KMS-11 (cell line): ENCODE measurements around the gene LHX6.

Experiments used
- H2AFZ ChIP-seq: fragments of 200-600 bp; sonication (generic); 2 replicates; pipeline ENCODE4 v1.6.1; 2016; ENCODE audit warnings: antibody characterized with exemption, mixed run types, low read depth
- H3K27ac ChIP-seq: fragments of 200-600 bp; sonication (generic); 2 replicates; pipeline ENCODE4 v1.6.1; 2016; ENCODE audit warnings: mild to moderate bottlenecking, mixed run types
- H3K27me3 ChIP-seq: fragments of 200-600 bp; sonication (generic); 2 replicates; pipeline ENCODE4 v1.6.1; 2017; ENCODE audit warnings: mild to moderate bottlenecking, low read depth, mixed run types, moderate library complexity; ENCODE audit not compliant: insufficient read depth
- H3K36me3 ChIP-seq: fragments of 200-600 bp; sonication (generic); 2 replicates; pipeline ENCODE4 v1.6.1; 2017; ENCODE audit warnings: mild to moderate bottlenecking, mixed run types; ENCODE audit not compliant: insufficient read depth
- H3K4me1 ChIP-seq: fragments of 200-600 bp; sonication (generic); 2 replicates; pipeline ENCODE4 v1.6.1; 2016; ENCODE audit warnings: mild to moderate bottlenecking, low read depth, mixed run types; ENCODE audit not compliant: poor library complexity, severe bottlenecking
- H3K4me2 ChIP-seq: fragments of 200-600 bp; sonication (generic); 2 replicates; pipeline ENCODE4 v1.7.0; 2016; ENCODE audit warnings: mild to moderate bottlenecking, mixed run types
- H3K4me3 ChIP-seq: fragments of 200-600 bp; sonication (generic); IDR thresholded peaks from 2 replicates; pipeline ENCODE4 v1.6.1; 2017; ENCODE audit warnings: low read depth, low read length, mixed read lengths; ENCODE audit not compliant: insufficient read depth
- H3K79me2 ChIP-seq: fragments of 200-600 bp; sonication (generic); 2 replicates; pipeline ENCODE4 v1.6.1; 2016; ENCODE audit warnings: low read depth, mixed run types; ENCODE audit not compliant: insufficient read depth
- H3K9ac ChIP-seq: fragments of 200-600 bp; sonication (generic); 2 replicates; pipeline ENCODE4 v1.6.1; 2016; ENCODE audit warnings: mild to moderate bottlenecking, mixed run types
- H4K20me1 ChIP-seq: fragments of 200-600 bp; sonication (generic); 2 replicates; pipeline ENCODE4 v1.6.1; 2016; ENCODE audit warnings: mild to moderate bottlenecking, mixed run types; ENCODE audit not compliant: insufficient read depth
- TF ChIP-seq, protein P1 (sequence below): fragments of 200-600 bp; sonication (generic); conservative IDR thresholded peaks from 2 replicates; pipeline ENCODE4 v1.6.1; 2017; ENCODE audit warnings: low read depth, mild to moderate bottlenecking, antibody characterized with exemption, low read length, moderate library complexity, mixed read lengths

The LHX6 gene

DNA sequence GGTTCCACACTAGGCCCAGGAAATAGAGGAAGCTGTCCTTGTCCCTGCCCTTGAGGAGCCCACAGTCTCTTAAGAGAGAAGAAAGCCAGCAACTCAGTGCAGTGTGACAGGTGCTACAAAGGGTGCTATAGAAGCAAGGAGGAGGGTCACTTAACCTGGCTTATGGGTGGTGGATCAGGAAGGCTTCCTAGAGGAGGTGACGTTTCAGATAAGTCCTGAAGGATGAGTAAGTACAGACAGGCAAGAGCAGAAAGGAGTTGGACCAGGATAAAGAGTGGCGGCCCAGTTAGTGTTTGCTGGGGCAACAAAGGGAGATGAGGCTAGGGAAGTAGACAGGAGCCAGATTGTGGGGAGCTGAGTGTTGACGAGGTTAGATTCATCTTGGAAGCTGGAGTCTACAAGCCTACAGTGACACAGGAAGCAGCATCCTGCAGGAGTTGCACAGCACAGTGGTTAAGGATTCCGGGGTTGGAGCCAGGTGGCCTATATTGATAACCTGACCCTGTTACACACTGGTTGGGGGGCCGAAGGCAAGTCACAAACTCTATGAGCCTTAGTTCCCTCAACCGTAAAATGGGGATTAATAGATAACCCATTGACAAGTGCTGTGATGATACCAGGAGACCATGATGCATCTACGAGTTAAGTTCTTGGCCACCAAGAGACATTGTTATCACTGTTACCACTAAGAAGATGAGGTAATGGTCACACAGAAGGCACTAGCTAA is 5.4 kb upstream of the LHX6 start:
- H3K4me1 ChIP-seq = no peaks in the 10 kb centered on the region
- no peaks in the 10 kb centered on the region for H4K20me1 ChIP-seq
- H3K79me2 ChIP-seq = no peaks in the 10 kb centered on the region
- H3K27ac ChIP-seq = no peak overlapping the region
- H3K4me3 ChIP-seq = no peak overlapping the region
- no peak overlapping the region for H3K4me2 ChIP-seq
- H2AFZ ChIP-seq = no peak overlapping the region
- no peaks in the 10 kb centered on the region for H3K36me3 ChIP-seq
- H3K27me3 ChIP-seq = no peaks in the 10 kb centered on the region
- no peak overlapping the region for H3K9ac ChIP-seq
- TF ChIP-seq, protein P1, sequence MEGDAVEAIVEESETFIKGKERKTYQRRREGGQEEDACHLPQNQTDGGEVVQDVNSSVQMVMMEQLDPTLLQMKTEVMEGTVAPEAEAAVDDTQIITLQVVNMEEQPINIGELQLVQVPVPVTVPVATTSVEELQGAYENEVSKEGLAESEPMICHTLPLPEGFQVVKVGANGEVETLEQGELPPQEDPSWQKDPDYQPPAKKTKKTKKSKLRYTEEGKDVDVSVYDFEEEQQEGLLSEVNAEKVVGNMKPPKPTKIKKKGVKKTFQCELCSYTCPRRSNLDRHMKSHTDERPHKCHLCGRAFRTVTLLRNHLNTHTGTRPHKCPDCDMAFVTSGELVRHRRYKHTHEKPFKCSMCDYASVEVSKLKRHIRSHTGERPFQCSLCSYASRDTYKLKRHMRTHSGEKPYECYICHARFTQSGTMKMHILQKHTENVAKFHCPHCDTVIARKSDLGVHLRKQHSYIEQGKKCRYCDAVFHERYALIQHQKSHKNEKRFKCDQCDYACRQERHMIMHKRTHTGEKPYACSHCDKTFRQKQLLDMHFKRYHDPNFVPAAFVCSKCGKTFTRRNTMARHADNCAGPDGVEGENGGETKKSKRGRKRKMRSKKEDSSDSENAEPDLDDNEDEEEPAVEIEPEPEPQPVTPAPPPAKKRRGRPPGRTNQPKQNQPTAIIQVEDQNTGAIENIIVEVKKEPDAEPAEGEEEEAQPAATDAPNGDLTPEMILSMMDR = no peak

DNA sequence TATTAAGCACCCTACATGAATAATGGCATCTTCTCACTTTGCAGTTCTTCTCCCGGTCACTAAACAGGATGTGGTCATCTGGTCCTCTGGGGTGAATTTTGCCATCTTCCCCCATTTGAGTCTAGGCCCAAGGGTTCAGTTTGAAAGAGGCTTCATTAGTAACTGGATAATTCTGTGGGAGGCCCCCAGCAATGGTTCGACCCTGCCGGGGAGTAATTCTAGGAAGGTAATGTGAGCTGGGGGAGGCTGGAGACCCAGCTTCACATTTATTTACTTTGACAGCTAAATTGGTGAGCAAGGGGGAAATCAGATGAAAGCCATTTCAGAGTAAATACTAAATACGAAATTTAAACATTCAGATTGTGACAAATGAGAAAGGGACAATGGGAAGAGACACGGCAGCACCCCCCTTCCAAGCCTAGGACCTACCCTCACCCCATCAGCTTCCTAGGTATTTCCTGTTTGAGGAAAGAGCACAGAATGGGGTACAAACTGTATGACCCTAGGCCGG is 4.1 kb upstream of the LHX6 start:
- Histone ChIP-seq H3K27me3 (no peaks in the 10 kb centered on the region), H3K27ac (no peak overlapping the region), H4K20me1 (no peaks in the 10 kb centered on the region), H3K4me2 (no peak overlapping the region), H3K79me2 (no peaks in the 10 kb centered on the region), H3K4me1 (no peaks in the 10 kb centered on the region), H3K36me3 (no peaks in the 10 kb centered on the region), H3K9ac (no peak overlapping the region), H3K4me3 (no peak overlapping the region), H2AFZ (no peak overlapping the region)
- TF ChIP-seq, protein P1 = no peak

DNA sequence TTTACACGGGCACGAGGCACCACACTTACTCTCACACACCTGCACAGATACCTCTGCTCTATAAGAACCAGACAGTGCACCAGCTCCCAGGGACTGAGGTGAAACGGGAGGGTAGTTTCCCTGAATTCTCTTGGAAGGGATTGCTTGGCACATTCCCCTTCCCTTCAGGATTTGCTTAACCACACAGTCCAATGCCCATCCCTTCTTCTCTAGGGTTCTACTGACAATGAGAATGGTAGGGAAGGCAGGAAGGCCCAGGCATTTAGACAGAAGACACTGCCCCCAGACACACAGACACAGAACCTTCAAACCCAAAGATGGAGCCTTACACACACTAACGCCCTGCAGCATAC is 704 bp upstream of the LHX6 start:
- Histone ChIP-seq H3K9ac (no peak overlapping the region), H3K4me3 (no peak overlapping the region), H3K27me3 (no peaks in the 10 kb centered on the region), H3K79me2 (no peaks in the 10 kb centered on the region), H3K4me2 (no peak overlapping the region), H3K27ac (no peak overlapping the region), H3K36me3 (no peaks in the 10 kb centered on the region), H2AFZ (no peak overlapping the region), H4K20me1 (no peaks in the 10 kb centered on the region), H3K4me1 (no peaks in the 10 kb centered on the region)
- TF ChIP-seq, protein P1 = no peak

DNA sequence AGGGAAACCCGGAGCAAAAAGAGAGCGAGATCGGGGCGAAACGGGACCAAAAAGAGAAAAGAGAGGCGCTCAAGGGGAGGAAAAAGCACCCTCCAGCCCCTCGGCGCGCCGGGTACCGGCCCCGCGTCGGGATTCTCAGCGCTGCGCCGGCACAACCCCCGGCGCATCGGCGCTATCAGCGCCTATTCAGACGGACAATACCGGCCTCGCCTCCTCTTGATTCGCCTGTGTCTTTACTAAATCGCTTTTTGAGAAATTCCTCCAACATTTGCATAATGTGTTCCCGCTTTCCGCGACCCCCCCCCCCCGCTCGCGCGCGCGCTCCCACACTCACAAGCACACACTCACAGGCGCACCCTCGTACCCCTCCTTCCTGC is 578 bp downstream of the LHX6 start:
- no peak overlapping the region for H3K9ac ChIP-seq
- H3K27me3 ChIP-seq = no peaks in the 10 kb centered on the region
- no peak overlapping the region for H2AFZ ChIP-seq
- H3K79me2 ChIP-seq = no peaks in the 10 kb centered on the region
- no peak overlapping the region for H3K27ac ChIP-seq
- no peaks in the 10 kb centered on the region for H3K4me1 ChIP-seq
- H3K36me3 ChIP-seq = no peaks in the 10 kb centered on the region
- TF ChIP-seq, protein P1 = no peak
- no peaks in the 10 kb centered on the region for H4K20me1 ChIP-seq
- no peak overlapping the region for H3K4me3 ChIP-seq
- H3K4me2 ChIP-seq = no peak overlapping the region
